Left renal pelvis (tissue), 4 donors: Measurements from ENCODE around the gene ITIH3. TPM values are rescaled to one million over a fixed set of nuclear protein-coding genes. Genes with fewer than 3 reads are reported as not detected.

Experiments
- DNase-seq, 4 donors: peaks; one replicate each; pipeline ENCODE4 v3.0.0-alpha.2; 2013; ENCODE audit warnings: low read depth in 4 of 4, low spot score in 3 of 4
- polyA plus RNA-seq, 4 donors: library from polyadenylated mRNA; unstranded; fragments of 120-200 nt; gene quantifications; one replicate each; pipeline ENCODE4 v1.2.1, GENCODE V29; 2013; ENCODE audit not compliant: insufficient read length in 4 of 4

Gene ITIH3
- polyA plus RNA-seq, 4 donors, result 4.9 to 13.7 (median 7.8) TPM

DNA sequence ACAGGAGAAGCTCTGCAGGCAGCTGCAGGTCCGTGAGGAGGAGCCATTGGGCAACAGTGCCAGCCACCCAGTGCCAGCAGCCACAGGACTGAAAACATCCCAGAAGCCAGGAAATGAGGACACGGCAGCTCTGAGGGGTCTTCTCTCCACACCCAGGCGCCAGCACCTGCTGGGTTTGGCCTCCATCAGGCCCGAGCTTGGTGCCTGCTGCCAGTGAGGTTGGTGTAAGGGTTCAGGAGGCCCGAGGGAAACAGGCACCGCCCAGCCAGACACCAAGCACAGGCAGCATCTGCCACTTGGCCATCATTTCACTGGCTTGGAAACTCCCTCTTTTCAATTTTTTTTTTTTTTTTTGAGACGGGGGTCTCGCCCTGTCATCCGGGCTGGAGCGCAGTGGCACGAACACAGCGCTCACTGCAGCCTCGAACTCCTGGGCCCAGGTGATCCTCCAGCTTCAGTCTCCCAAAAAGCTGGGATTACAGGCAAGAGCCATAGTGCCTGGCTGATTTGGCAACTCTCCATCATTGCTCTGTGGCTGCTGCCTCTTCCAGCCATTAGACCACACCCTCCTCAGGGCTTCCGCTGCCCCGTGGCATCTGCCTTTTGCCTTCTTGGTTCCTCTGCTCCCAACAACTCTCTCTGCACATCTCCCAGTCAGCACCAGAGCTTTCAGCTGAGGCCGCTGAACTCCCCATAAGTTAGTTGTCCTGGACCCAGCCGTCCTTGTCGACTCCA is 1.5 kb upstream of the ITIH3 start:
- no peak for DNase-seq

- DNase-seq, result no peak
These were observed 639 bp upstream of the ITIH3 start for GRCh38 chr3:52793702-52794611.

DNA sequence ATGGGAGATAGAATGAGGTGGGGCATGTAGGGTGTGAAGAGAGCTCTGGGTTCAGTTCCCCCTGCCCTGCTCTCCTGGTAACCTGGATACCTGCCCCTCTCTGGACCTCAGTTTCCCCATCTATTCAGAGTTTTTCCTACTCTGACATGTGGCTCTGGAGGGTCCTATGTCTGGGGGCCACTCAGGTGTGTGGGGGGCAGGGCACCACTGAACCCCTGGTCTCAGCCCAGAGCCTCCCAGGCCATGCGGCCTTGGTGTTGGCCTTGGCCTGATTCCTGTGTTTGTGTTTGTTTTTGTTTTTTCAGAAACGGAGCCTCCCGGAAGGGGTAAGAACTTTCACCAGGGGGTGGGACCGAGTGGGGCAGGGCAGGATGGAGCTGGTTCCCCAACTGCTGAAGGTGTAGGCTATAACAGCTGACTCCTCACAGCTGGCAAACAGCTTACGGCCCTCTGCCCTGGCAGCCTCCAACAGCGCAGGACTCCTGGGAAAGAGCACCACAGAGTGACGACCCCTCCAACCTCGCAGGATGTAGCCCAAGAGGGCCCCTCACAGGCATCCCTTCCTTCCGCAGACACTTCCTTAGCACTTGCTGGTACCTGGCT is 803 bp downstream of the ITIH3 start:
- no peak for DNase-seq

GRCh38 chr3:52796411-52796810 is 1.8 kb downstream of the ITIH3 start:
- DNase-seq, result no peak

DNA sequence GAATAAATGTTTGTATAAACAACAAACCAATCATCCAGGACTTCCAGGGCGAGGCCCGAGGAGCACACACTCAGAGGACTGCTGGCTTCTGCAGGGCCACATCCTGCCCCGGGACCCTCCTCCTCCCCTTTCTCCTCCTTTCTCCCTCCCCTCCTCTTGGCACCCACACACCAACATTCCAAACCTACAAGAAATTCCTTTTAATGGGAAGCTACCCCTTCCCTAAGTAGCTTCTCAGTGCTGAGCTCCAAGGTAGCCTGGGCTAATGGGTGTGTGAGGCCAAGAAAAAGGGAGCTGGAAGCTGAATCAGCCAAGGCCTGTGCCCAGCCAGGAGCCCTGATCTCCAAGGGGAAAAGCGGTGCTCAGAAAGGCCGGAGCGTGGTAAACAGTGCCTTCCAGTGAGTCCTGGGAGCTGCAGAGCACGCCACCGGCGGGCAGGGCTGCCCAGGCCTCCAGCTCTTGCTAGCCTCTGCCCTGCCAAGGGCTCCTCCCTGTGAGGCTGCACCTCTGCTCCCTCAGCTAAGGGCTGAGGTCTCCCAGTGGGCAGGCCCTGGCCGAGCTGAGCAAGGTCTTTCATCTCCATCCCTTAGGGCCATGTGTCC is 3.9 kb downstream of the ITIH3 start:
- DNase-seq, result no peak

DNA sequence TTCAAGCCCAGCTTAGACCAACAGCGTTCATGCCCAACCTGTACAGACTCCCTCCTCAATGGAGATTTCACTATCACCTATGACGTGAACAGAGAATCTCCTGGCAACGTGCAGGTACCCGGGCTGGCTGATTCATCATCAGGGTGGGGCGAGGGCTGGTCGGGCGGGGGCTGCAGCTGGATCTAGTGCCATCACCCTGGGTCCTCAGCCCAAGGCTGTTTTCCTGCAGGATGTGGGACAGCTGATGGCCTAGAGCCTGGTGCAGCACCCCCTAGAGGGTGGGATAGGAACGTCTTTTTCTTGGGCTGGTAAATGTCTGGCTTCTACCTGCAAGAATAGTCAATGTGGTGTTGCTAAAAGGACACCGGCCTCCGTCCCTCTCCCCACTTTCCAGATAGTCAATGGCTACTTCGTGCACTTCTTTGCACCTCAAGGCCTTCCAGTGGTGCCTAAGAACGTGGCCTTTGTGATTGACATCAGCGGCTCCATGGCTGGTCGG is 4.4 kb downstream of the ITIH3 start:
- no peak for DNase-seq

- no peak for DNase-seq
These were observed 5.5 kb downstream of the ITIH3 start for GRCh38 chr3:52800079-52800478.

DNA sequence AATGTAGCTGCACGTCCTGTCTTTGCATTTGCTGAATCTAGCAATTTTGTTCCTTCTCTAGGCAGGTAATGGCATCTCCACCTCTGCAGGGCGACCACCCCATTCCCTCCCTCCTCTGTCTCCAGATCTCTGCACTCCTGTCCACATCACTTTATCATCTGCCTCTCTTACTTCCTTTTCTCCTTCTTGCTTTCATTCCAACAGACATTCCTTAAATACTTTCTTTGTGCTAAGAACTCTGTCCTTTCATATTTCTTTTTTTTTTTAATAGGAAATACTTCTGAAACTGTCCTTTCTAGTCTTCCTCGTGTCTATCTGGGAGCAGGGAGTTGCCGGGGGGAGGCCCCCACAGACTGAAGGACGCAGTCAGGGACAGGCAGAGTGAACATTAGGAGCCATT is 7.2 kb downstream of the ITIH3 start:
- DNase-seq, result no peak

- DNase-seq, result no peak
These were observed 10.9 kb downstream of the ITIH3 start for GRCh38 chr3:52805270-52806039.

GRCh38 chr3:52809149-52809548 is 14.6 kb downstream of the ITIH3 start:
- no peak for DNase-seq

DNA sequence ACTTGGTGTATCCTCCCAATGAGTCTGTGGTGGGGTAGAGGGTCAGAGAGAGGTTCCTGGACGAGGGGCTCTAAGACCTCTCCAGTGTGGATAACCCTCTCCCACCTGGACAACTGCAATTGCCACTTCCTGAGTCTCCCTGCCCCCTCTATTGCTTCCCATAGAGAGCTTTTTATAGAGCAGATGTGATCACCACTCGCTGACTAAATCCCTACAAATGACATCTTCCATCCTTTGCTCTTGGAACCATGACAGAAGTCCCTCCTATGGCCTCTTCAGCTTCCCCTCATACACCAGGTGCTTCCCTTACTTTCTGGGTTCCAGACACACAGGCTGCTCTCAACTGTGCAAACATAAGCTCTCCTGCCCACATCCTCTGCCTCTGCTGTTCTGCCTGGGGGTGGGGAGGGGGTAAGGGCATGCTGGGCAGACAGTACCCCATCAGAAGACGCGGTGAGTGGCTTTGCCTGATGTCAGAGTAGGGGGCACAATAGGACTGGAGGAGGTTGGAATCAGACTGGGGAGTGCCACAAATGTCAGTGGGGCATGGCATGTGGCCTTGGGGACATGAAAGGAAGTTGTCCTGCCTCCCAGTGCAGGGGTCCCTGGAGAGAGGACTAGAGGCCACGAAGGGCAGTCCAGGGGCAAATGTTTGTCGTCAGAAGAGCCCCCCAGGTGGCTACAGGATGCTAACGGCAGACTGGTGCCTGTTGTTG is 15.2 kb downstream of the ITIH3 start:
- DNase-seq, result no peak

GRCh38 chr3:52810923-52811322 is 16.3 kb downstream of the ITIH3 start:
- no peak for DNase-seq

DNA sequence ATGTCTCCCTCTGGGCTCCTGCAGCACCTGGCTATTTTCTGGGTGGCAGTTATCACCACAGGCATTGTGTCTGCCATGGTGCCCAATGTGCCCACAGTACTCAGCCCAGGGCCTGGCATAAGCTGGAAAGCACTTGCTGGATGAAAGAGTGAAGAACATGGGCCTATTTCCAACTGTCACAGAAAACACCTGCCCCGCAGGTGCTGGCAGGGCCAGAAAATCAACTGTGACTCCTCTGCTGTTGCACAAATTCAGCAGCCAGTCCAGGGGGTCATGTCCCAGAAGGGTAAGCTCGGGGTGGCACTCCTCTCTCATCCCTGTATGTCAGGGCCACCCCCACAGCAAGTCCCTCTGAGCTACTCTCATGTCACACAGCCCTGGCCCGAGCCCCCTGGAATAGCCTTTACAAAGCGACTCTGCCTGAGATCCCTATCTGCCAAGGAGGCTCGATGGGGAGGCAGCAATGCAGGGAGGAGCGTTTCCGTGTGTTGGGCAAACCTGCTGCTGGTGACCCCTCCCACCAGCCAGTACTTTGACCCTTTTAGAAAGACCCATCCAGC is 16.9 kb downstream of the ITIH3 start:
- no peak for DNase-seq

GRCh38 chr3:52813810-52814209 is 19.2 kb downstream of the ITIH3 start:
- DNase-seq, result no peak

- no peak for DNase-seq
These were observed 21.6 kb downstream of the ITIH3 start for GRCh38 chr3:52816199-52816598.

DNA sequence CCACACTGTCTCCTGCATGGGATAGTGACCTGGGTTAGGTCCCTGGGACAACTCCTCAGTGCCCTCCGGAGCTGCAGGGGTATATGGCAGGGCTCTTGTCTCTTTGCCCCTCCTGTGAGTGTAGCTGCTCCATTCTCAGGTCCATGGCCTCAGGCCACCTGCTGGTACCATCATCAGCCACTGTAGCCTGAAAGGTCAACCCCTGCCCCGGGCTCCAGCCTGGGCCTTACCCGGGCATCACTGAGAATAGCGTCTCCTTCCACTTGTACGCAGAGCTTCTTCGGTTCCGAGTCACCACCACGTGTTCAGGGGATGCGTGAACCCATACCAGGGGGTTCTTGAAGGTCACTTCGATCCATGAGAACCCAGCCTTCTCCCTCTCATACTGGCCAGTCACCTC is 22.1 kb downstream of the ITIH3 start:
- DNase-seq, result no peak

- no peak for DNase-seq
These were observed 22.6 kb downstream of the ITIH3 start for GRCh38 chr3:52817221-52817620.

- no peak for DNase-seq
These were observed 23.3 kb downstream of the ITIH3 start for GRCh38 chr3:52817860-52818259.

- no peak for DNase-seq
These were observed 25.3 kb downstream of the ITIH3 start for GRCh38 chr3:52819936-52820335.
